ENCODE data around the gene MYO3B.
"Not testable (repeated sequence)": the region's sequence is repeated elsewhere in the genome, so short reads cannot be mapped to it uniquely, and the experiment has no call there.

MYO3B gene

DNA sequence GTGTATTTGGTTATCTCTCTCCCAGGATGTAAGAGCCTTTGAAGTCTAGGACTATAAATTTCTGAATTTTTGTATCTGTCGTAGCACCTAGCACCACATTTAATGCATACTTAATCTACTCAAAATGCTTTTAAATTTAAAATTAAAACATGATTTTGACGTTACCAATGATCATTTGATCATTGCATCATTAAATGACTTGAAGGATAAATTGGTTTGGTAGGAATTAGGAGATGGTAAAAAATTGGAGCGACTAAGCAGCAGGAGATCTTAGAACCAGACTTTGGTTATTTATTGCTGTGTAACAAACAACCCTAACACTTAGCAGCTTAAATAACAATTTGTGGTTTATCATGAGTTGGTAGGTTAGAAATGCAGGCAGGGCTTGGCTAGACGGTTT lies 84.9 kb downstream of the MYO3B start:
- no peak for DNase-seq (ENCODE audit: low read depth, low spot score)
- H3K4me3 ChIP-seq (ENCODE audit: low read depth, low read length), result no peak overlapping the region
- TF ChIP-seq, protein P1, sequence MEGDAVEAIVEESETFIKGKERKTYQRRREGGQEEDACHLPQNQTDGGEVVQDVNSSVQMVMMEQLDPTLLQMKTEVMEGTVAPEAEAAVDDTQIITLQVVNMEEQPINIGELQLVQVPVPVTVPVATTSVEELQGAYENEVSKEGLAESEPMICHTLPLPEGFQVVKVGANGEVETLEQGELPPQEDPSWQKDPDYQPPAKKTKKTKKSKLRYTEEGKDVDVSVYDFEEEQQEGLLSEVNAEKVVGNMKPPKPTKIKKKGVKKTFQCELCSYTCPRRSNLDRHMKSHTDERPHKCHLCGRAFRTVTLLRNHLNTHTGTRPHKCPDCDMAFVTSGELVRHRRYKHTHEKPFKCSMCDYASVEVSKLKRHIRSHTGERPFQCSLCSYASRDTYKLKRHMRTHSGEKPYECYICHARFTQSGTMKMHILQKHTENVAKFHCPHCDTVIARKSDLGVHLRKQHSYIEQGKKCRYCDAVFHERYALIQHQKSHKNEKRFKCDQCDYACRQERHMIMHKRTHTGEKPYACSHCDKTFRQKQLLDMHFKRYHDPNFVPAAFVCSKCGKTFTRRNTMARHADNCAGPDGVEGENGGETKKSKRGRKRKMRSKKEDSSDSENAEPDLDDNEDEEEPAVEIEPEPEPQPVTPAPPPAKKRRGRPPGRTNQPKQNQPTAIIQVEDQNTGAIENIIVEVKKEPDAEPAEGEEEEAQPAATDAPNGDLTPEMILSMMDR (IDR thresholded peaks at IDR 0.05; ENCODE audit: insufficient read depth, low read length, missing control alignments), result no peak
- ChIA-PET POLR2A (no interaction called here), CTCF (no interaction called here)

DNA sequence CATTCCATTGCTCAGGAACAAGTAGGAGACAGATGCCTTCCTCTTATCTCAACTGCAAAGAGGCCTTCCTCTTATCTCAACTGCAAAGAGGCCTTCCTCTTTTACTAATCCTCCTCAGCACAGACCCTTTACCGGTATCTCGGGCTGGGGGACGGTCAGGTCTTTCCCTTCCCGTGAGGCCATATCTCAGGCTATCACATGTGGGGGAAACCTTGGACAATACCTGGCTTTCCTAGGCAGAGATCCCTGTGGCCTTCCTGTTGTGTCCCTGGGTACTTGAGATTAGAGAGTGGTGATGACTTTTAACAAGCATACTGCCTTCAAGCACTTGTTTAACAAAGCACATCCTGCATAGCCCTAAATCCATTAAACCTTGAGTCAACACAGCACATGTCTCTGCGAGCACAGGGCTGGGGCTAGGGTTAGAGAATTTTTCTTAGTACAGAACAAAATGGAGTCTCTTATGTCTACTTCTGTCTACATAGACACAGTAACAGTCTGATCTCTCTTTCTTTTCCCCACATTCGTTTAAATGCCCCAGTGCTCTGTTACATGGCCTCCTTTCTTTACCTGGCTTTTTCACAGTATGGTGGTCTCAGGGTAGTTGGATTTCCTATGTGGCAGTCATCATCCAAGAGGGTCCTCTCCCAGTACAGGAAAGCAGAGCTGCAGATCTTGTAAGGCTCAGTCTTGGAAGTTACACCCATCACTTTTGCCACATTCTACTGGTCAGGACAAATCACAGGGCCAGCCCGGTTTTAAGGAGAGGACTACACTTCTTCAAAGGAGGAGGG lies 86.0 kb downstream of the MYO3B start:
- POLR2A ChIA-PET; H3K4me3 ChIP-seq (ENCODE audit: low read depth, low read length); DNase-seq (ENCODE audit: low read depth, low spot score); CTCF ChIA-PET: not testable (repeated sequence)

DNA sequence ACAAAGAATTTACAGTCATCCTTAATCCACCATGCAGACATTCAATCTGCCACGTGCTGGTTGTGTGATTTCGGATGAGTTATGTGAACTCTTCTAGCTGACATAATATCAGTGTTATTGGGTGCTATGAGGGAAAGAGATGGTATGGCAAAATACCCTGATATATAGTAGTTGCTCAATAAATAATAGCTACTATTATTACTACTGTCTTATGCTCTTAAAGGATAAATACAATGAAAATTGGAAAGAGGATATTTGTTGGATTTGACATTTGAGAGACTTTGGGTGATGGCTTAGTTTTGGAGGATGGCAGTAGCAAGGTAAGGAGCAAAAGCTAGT lies 86.5 kb downstream of the MYO3B start:
- no peak for DNase-seq (ENCODE audit: low read depth, low spot score)
- CTCF ChIA-PET, result no interaction called here
- no peak overlapping the region for H3K4me3 ChIP-seq (ENCODE audit: low read depth, low read length)
- TF ChIP-seq, protein P1 (IDR thresholded peaks at IDR 0.05; ENCODE audit: insufficient read depth, low read length, missing control alignments), result no peak
- POLR2A ChIA-PET, result no interaction called here

DNA sequence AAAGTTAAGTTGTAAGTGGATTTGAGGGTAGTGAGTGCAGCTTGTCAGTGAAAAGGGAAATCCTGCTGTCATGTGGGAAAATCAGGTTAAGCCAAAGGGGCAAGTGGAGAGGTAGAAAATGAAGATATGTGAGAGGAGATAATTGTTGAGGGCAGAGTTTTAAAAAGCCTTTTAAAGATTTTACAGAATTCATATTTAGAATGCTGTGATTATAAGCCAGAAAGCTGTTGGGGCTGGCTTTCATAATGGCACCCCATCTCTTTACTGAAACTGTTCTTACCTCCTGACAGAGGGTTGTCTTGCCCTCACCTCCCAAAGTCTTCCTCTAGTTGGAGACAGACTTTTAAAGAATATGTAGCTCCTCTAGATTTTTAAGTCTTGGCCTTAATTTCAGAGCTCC lies 86.9 kb downstream of the MYO3B start:
- ChIA-PET POLR2A (no interaction called here), CTCF (no interaction called here)

DNA sequence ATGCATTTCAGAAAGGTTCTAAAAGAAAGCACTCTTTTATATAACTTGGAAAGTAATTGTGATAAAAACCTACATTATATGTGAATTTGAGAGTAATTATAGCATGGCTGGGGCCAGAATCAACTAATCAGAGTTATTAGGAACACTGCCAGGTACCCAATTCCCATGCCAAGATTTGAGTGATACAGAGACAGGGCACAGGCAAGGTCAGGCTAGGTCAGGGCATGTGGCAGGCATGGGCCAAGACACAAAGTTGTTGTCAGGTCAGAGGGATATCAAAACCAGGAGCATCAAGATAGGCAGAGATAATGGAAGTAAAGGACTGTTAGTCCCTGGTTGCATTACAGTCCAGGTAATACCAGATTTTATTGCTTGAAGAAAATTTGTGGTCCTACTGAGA lies 87.4 kb downstream of the MYO3B start:
- no peak overlapping the region for H3K4me3 ChIP-seq (ENCODE audit: low read depth, low read length)
- POLR2A ChIA-PET, result no interaction called here
- DNase-seq (ENCODE audit: low read depth, low spot score), result no peak
- TF ChIP-seq, protein P1 (IDR thresholded peaks at IDR 0.05; ENCODE audit: insufficient read depth, low read length, missing control alignments), result no peak
- CTCF ChIA-PET, result no interaction called here

More for the DNA sequence above, 86.9 kb downstream of the MYO3B start:
- H3K4me3 ChIP-seq (ENCODE audit: low read depth, low read length), result no peak overlapping the region
- DNase-seq (ENCODE audit: low read depth, low spot score), result no peak
- TF ChIP-seq, protein P1 (IDR thresholded peaks at IDR 0.05; ENCODE audit: insufficient read depth, low read length, missing control alignments), result no peak

DNA sequence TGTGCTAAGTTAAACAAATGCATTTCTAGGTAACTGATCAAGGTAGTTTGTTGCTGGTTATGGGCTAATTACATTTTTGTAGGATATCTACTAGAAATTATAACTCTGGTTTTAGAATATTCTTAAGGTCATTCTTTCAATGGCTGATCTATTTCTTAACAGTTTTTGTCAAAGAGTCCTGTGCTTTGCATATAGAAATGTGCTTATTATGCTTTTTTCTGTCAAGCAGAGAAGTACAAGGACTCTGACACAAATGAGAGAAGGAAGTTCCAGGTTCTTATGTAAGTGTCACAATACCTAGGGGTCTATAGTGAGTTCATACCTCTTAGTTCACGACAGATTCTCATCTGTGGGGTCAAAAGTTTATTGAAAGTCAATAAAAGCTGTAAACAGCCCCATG lies 88.4 kb downstream of the MYO3B start:
- CTCF ChIA-PET, result no interaction called here
- DNase-seq (ENCODE audit: low read depth, low spot score), result no peak
- TF ChIP-seq, protein P1 (IDR thresholded peaks at IDR 0.05; ENCODE audit: insufficient read depth, low read length, missing control alignments), result no peak
- no peak overlapping the region for H3K4me3 ChIP-seq (ENCODE audit: low read depth, low read length)
- POLR2A ChIA-PET, result no interaction called here

DNA sequence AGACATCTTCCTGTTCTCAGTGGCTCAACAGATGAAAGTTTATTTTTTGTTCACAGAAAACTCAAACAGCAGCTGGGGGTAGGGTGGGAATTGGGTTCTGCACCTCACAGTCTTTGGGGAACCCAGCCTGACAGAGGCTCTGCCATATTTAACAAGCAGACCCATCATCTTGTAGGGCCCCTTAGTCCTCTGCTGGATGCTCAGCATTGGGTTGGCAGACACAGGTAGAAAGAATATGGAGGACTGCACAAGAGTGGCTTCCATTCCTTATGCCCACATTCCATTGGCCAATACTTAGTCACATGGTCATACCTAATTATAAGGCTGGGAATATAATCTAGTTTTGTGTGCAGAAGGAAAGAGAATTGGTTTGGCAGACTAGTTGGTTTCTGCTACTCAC lies 89.1 kb downstream of the MYO3B start:
- no peak for DNase-seq (ENCODE audit: low read depth, low spot score)
- POLR2A ChIA-PET, result no interaction called here
- TF ChIP-seq, protein P1 (IDR thresholded peaks at IDR 0.05; ENCODE audit: insufficient read depth, low read length, missing control alignments), result no peak
- H3K4me3 ChIP-seq (ENCODE audit: low read depth, low read length), result no peak overlapping the region
- CTCF ChIA-PET, result no interaction called here

Data from AG04449 (cell line).